Activated naive CD4-positive, alpha-beta T cell treated with anti-CD3 and anti-CD28 coated beads, Interleukin-2, amount 10 ng/mL, durations not matched to agents 7 days and 5 days (primary cell): ENCODE results near the gene JTB.
"Not testable (repeated sequence)": the region's sequence is repeated elsewhere in the genome, so short reads cannot be mapped to it uniquely, and the experiment has no call there.

ENCODE experiments used
- CTCF ChIA-PET: fragments of 350-600 bp; sonication (Branson Sonifier 250); formaldehyde crosslinking; loops from one replicate; lab custom pipeline; 2021; ENCODE audit warnings: antibody characterized with exemption; lab: Charles Lee
- DNase-seq: peaks from one replicate; pipeline ENCODE4 v3.0.0-alpha.2; 2020
- H3K27ac Mint-ChIP-seq: one replicate; pipeline ENCODE4 v1.8.0; 2021; ENCODE audit warnings: mild to moderate bottlenecking, moderate library complexity, mixed read lengths
- H3K27me3 Mint-ChIP-seq: one replicate; pipeline ENCODE4 v1.8.0; 2021; ENCODE audit warnings: mild to moderate bottlenecking, mixed read lengths
- H3K36me3 Mint-ChIP-seq: one replicate; pipeline ENCODE4 v1.8.0; 2021; ENCODE audit warnings: mixed read lengths
- H3K4me1 Mint-ChIP-seq: one replicate; pipeline ENCODE4 v1.8.0; 2021; ENCODE audit warnings: mixed read lengths
- H3K4me3 Mint-ChIP-seq: one replicate; pipeline ENCODE4 v1.8.0; 2021; ENCODE audit warnings: mild to moderate bottlenecking, moderate library complexity, mixed read lengths
- H3K9me3 Mint-ChIP-seq: one replicate; pipeline ENCODE4 v1.8.0; 2021; ENCODE audit warnings: mixed read lengths

The JTB gene

DNA sequence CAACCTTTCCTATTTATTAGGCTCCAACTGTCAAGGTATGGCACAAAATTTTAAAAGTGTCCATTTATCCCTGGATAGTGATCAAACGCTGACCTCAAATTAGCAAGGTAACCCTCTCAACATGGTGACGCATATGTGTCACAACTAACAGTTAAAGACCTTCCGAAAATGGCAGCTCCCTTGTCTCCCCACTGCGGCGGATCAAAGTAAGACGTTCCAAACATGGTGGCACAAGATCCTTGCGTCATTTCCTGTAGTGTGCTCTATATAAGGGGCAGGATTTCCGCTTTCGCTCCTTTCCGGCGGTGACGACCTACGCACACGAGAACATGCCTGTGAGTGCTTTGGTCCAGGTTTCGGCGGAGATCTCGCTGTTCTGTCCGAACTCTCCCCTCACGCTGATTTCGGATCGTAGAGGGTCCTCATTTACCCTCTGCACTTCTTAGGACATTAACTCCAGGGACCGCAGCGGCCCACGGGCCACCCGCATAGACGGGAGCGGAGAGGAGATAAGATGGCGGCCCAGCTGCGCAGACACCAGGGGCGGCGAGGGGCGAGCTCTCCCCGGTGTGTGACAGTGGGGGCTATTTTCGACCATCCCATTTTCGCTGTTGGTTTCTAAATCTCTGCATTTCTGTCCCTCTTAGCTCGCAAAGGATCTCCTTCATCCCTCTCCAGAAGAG, 13.1 kb upstream of the JTB start, which contains the start of gene RPS27:
TSS of gene RPS27 (plus strand) at position 295 of the 683 bp plus-strand sequence. CDS start at position 330, 35 bp downstream.
- peak within 1 kb of the TSS; percentile 93 for H3K4me3 Mint-ChIP-seq
- H3K9me3 Mint-ChIP-seq, result no peaks in the 10 kb centered on the region
- H3K36me3 Mint-ChIP-seq, result peaks cover 30% of the 10 kb centered on the region
- DNase-seq, result peak; percentile 92
- CTCF ChIA-PET, result interaction anchor here (1.3 to 1.6 kb wide), 3 partner anchors 44 to 313 kb away, joined by 3 to 5 read pairs (median 4); partner anchors contain the start of gene DENND4B
- H3K27ac Mint-ChIP-seq, result peak within 1 kb of the TSS; percentile 97
- H3K4me1 Mint-ChIP-seq, result peaks cover 42% of the 10 kb centered on the region
- H3K27me3 Mint-ChIP-seq, result peaks cover 4% of the 10 kb centered on the region

DNA sequence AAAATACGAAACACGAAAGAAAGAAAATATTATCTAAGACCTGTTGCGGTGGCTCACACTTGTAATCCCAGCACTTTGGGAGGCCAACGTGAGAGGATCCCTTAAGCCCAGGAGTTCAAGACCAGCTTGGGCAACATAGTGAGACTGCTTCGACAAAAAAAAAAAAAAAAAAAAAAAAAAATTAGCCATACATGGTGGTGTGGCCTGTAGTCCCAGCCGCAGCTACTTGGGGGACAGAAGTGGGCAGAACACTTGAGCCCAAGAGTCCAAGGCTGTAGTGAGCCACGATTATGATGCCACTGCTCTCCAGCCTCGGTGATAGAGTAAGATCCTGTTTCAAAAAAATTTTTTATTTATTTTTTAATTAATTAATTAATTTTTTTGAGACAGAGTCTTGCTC, 10.1 kb upstream of the JTB start:
- no peak overlapping the region for H3K4me3 Mint-ChIP-seq
- peaks cover 44% of the 10 kb centered on the region for H3K4me1 Mint-ChIP-seq
- peaks cover 18% of the 10 kb centered on the region for H3K27me3 Mint-ChIP-seq
- no peaks in the 10 kb centered on the region for H3K9me3 Mint-ChIP-seq
- peaks cover 18% of the 10 kb centered on the region for H3K36me3 Mint-ChIP-seq
- no peak for DNase-seq
- CTCF ChIA-PET, result interaction anchor here (0.6 to 4.7 kb wide), 24 partner anchors 10 to 482 kb away, joined by 3 to 54 read pairs (median 6); partner anchors contain the start of genes CREB3L4, CRTC2, JTB and SLC27A3
- H3K27ac Mint-ChIP-seq, result peak overlapping the region; percentile 89

DNA sequence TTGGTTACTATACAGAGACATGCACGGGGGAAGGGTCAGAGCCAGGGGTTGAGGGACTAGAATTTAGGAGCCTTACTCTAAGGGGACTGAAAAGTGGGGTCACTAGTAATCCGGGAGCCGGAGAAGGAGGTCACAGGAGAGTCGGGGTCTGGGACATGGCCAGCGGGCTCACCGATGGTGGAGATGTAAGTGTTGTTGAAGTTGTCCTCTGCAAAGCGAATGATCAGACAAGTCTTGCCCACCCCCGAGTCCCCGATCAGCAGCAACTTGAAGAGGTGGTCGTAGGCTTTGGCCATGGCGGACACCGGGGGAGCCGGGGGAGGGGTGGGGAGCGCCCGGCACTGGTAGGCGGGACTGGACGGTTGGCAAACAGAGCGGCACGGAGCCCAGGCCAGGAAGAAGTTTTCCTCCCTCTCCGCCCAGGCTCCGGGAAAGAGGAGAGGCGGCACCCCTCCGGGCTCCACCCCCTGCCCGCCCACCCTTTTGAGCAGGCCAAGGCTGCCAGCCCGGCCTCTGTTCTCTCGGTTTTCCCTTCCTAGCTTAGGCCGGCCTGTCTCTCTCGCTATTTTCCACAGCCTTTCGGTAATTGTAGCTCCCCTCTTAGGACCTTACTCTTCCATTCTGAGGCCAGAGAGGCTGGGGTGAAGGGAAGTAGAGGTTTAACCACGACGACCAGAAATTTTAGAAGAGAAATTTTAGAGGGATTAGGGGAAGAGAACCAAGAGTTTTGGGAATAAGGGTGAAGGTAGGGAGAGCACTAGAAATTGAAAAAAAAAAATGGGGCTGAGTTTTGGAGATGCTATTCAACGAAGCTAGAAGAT, 8.7 kb upstream of the JTB start, which contains the start of gene RAB13:
TSS of gene RAB13 (minus strand) at position 399 of the 821 bp plus-strand sequence. CDS start at position 296, 103 bp downstream.
- Mint-ChIP-seq H3K4me3 (peak within 1 kb of the TSS; percentile 39), H3K27ac (peak within 1 kb of the TSS; percentile 89), H3K9me3 (no peaks in the 10 kb centered on the region), H3K27me3 (peaks cover 22% of the 10 kb centered on the region), H3K36me3 (peaks cover 7% of the 10 kb centered on the region), H3K4me1 (peaks cover 31% of the 10 kb centered on the region)
- DNase-seq, result no peak
- CTCF ChIA-PET, result interaction anchor here (0.7 to 4.7 kb wide), 34 partner anchors 8 to 476 kb away, joined by 3 to 54 read pairs (median 6); partner anchors contain the start of genes CREB3L4, CRTC2, DENND4B and GATAD2B

DNA sequence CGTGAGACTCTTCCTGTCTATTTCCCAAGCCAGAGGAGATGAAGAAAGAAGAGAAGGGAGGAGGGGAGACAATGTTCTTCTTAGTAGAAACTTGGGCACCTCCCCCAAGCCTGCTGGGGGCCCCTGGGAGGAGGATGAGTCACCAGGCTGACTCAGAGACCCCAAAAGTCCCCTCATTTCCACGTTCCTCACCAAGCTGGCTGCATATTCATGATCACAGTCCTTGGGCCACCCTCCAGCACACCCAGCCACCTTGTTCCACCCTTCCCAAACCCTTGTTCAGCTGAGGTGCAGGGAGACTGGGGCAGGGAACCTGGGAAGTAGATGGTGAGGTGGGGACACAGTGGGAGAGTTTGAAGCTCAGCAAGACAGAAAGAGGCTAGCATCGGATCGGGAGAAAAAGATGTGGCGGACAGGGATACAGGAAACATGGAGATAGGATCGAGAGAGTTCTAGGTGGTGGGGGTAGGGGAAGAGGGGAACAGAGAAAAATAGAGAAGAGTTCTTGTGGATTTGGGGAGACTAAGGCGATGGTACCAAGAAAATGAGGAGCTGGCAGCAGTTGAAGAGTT, 8.0 kb upstream of the JTB start:
- CTCF ChIA-PET, result interaction anchor here (0.8 to 4.7 kb wide), 19 partner anchors 8 to 323 kb away, joined by 3 to 54 read pairs (median 6); partner anchors contain the start of genes CREB3L4, CRTC2, DENND4B and JTB
- H3K4me1 Mint-ChIP-seq, result peaks cover 29% of the 10 kb centered on the region
- DNase-seq, result no peak

DNA sequence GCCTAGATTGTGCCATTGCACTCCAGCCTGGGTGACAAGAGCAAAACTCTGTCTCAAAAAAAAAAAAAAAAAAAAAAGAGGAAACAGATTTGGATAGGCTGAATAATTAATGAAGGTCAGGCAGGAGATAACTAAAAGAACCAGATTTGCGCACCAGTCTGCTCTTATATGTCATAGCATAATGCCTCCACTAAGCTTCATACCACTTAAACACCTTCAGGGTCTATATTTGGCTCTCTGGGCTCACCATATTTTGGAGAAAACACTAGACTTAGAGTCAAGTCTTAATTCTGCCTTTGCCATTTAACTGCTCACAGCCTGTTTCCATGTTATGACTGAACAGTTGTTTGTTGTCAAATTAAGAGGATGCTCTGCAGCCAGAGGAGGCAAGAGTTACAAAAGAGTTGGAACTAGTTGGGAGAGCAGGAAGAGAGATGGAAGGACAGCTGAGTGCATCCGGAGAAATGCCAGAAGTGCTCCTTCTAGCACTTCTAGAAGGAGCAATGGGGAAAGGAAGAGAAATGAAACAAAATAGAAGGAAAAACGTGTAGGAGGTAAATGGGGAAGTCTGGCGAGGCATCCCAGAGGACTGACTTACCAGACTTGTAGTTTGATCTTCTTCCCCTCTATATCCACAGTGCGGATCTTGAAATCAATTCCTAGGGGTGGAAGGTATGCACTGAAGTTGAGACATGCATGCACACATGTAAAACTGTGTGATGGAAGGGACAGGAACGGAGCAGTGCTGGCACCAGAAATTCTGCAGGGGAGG, 6.8 kb upstream of the JTB start:
- H3K27me3 Mint-ChIP-seq, result peaks cover 22% of the 10 kb centered on the region
- no peak overlapping the region for H3K27ac Mint-ChIP-seq
- no peaks in the 10 kb centered on the region for H3K9me3 Mint-ChIP-seq
- no peak overlapping the region for H3K4me3 Mint-ChIP-seq
- no peak for DNase-seq
- H3K36me3 Mint-ChIP-seq, result no peaks in the 10 kb centered on the region
- CTCF ChIA-PET, result interaction anchor here (0.8 to 4.7 kb wide), 6 partner anchors 17 to 194 kb away, joined by 3 to 54 read pairs (median 7); partner anchors contain the start of genes CREB3L4 and SLC39A1
- H3K4me1 Mint-ChIP-seq, result peaks cover 23% of the 10 kb centered on the region

More for the DNA sequence above, 8.0 kb upstream of the JTB start:
- Mint-ChIP-seq H3K4me3 (no peak overlapping the region), H3K27ac (peak overlapping the region; percentile 50), H3K27me3 (peaks cover 22% of the 10 kb centered on the region), H3K36me3 (no peaks in the 10 kb centered on the region), H3K9me3 (no peaks in the 10 kb centered on the region)

DNA sequence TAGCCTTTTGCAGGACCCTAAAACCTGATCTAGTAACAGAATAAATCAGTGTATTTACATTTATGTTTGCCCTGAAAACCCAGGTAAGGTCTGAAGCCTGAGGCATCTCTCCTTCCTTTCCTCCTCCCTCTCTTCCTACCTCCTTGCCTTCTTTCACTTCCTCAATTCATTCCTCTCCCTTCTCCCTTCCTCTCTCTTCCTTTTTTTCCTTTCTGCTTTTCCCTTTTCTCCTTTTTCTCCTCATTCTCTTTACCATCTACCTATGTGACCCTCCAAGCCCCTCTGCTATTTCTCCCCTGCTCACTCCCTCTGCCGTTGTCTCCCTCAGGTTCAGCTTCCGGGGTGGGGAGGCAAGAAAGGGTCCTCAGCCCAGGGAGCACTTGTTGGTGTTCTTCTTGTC, 4.3 kb upstream of the JTB start:
- H3K27ac Mint-ChIP-seq, H3K36me3 Mint-ChIP-seq, H3K4me3 Mint-ChIP-seq, CTCF ChIA-PET, DNase-seq, H3K9me3 Mint-ChIP-seq: not testable (repeated sequence)
- Mint-ChIP-seq H3K4me1 (peaks cover 30% of the 10 kb centered on the region), H3K27me3 (peaks cover 22% of the 10 kb centered on the region)

DNA sequence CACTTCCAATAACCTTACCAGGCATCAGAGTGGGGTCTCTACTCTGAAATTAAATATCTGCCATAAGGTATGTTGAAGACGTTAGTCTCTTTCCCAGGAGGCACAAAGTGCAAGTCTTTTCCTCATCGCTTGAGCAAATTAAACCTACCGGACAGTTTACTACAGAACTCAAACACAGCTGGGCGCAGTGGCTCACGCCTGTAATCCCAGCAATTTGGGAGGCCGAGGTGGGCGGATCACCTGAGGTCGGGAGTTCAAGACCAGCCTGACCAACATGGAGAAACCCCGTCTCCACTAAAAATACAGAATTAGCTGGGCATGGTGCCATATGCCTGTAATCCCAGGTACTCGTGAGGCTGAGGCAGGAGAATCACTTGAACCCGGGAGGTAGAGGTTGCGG, 1.6 kb upstream of the JTB start:
- Mint-ChIP-seq H3K4me1 (peaks cover 37% of the 10 kb centered on the region), H3K27ac (peak overlapping the region; percentile 69), H3K36me3 (peaks cover 26% of the 10 kb centered on the region), H3K4me3 (peak overlapping the region; percentile 89)
- not testable (repeated sequence) for H3K27me3 Mint-ChIP-seq, H3K9me3 Mint-ChIP-seq, DNase-seq
- CTCF ChIA-PET, result interaction anchor here (1.5 to 1.9 kb wide), 2 partner anchors 13 to 32 kb away, joined by 3 to 7 read pairs; partner anchors contain the start of gene DENND4B

DNA sequence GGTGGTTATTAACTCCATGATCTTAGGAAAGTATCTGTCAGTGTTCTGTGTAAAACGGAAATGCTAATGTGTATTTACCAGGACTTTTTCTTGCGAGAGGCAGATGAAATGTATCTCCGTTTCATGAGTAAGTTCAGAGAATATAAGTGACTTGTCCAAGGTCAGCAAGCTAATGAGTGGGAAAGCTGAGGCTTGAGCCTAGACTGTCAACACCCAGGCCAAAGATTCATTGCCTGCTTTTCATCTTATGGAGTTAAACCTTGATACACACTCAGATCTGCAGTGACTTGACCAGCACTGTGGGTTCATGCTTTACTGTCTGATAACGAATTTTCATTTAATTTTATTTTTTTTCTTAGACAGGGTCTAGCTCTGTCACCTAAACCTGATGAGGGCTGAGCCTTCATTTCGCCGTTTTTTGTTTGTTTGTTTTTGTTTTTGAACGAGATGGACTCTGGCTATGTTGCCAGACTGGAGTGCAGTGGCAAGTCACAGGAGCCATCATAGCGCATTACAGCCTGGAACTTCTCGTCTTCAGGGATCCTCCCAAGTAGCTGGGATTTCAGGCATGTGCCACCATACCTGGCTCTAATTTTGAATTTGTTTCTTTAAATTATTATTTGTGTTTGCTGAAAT, 918 bp upstream of the JTB start:
- no peaks in the 10 kb centered on the region for H3K9me3 Mint-ChIP-seq
- CTCF ChIA-PET, result interaction anchor here (0.7 to 2.2 kb wide), 7 partner anchors 8 to 181 kb away, joined by 3 to 22 read pairs (median 7); partner anchors contain the start of genes CREB3L4, DENND4B and RAB13
- peaks cover 30% of the 10 kb centered on the region for H3K36me3 Mint-ChIP-seq

DNA sequence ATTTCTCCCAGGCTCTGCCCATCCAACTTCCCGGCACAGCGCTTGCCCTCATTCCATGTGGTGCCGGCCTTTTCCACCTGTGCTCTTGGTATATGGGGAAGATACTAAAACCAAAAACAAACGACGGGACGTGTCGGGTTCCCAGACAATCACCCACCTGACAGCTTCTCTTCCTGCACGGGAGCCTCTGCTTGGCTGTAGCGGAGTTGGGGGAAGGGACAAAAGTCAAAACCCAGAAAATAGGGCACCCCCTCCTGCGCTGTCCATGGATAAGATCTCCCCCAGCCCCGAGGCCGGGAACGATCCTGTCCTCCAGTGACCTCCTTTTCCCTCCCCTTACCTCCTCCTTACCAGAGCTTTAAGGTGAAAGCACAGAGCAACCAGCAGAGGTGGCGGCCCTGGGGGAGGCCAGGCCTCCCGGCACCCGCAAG, 640 bp downstream of the JTB start:
- Mint-ChIP-seq H3K9me3 (no peaks in the 10 kb centered on the region), H3K27me3 (peaks cover 2% of the 10 kb centered on the region), H3K36me3 (peaks cover 42% of the 10 kb centered on the region), H3K4me3 (peak overlapping the region; percentile 89), H3K27ac (peak overlapping the region; percentile 92), H3K4me1 (peaks cover 56% of the 10 kb centered on the region)
- DNase-seq, result no peak
- CTCF ChIA-PET, result interaction anchor here (1.1 to 3.1 kb wide), 7 partner anchors 9 to 180 kb away, joined by 3 to 22 read pairs (median 8); partner anchors contain the start of genes CREB3L4 and RAB13

More for the DNA sequence above, 918 bp upstream of the JTB start:
- peak overlapping the region; percentile 89 for H3K4me3 Mint-ChIP-seq
- peaks cover 42% of the 10 kb centered on the region for H3K4me1 Mint-ChIP-seq
- peak overlapping the region; percentile 84 for H3K27ac Mint-ChIP-seq
- no peak for DNase-seq
- H3K27me3 Mint-ChIP-seq, result peaks cover 4% of the 10 kb centered on the region

DNA sequence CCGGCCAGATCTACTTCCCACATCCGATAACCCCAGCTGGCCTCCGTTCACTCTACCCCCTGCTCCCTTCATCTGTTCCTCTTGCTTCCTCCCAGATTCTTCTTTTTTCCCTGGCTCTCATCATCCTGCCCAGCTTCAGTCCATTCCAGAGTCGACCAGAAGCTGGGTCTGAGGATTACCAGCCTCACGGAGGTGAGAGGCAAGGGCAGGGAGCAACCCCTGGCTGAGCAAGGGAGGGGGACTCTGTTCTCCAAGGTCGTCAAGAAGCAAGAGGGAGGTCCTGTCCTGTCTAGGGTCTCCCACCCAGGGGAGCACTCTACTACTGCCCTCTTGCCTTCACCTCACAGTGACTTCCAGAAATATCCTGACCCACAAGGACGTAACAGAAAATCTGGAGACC, 3.9 kb downstream of the JTB start:
- CTCF ChIA-PET, result interaction anchor here (1.3 to 3.1 kb wide), 2 partner anchors 13 kb away, joined by 3 to 18 read pairs; partner anchors contain the start of gene RAB13
- no peak overlapping the region for H3K27ac Mint-ChIP-seq

DNA sequence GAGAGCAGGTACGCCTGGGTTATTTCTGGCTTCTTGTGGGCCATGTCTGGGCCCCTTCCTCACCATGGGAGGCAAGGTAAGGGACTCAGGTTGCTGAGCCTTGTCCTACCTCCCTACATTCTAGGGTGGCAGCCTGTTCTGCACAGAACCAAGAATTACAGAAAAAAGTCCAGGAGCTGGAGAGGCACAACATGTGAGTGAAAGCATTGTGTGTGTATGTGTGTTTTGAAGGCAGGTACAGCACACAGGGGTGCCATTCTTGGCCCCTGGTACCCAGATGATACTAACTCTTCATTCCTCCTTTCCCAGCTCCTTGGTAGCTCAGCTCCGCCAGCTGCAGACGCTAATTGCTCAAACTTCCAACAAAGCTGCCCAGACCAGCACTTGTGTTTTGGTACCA, 4.4 kb downstream of the JTB start:
- H3K4me1 Mint-ChIP-seq, result peaks cover 64% of the 10 kb centered on the region
- H3K36me3 Mint-ChIP-seq, result peaks cover 42% of the 10 kb centered on the region
- no peak overlapping the region for H3K27ac Mint-ChIP-seq

More for the DNA sequence above, 3.9 kb downstream of the JTB start:
- no peaks in the 10 kb centered on the region for H3K9me3 Mint-ChIP-seq
- H3K36me3 Mint-ChIP-seq, result peaks cover 42% of the 10 kb centered on the region
- no peak overlapping the region for H3K4me3 Mint-ChIP-seq
- peaks cover 64% of the 10 kb centered on the region for H3K4me1 Mint-ChIP-seq
- H3K27me3 Mint-ChIP-seq, result no peaks in the 10 kb centered on the region
- DNase-seq, result no peak

DNA sequence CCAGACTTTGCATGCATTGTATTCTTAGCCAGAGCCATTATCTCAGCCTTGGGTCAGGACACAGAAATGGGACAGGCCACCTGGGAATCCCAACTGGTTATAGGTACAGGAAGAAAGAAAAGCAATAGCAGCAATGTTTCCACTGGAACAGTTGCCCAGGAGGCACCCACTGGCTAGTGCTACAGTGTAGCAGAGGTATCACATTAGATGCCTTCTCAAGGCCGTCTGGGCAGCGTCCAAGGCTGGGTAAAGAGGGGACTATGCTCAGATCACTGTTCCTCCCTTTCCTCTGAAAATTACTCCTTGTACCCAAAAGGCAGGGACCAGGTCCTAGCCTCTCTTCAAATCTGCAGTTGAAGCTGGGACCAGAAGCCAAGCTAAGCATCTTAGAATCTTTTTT, 7.1 kb downstream of the JTB start:
- no peak overlapping the region for H3K27ac Mint-ChIP-seq
- no peak for DNase-seq
- H3K27me3 Mint-ChIP-seq, result no peaks in the 10 kb centered on the region
- H3K4me1 Mint-ChIP-seq, result peaks cover 68% of the 10 kb centered on the region
- CTCF ChIA-PET, result no interaction called here
- no peak overlapping the region for H3K4me3 Mint-ChIP-seq
- H3K36me3 Mint-ChIP-seq, result peaks cover 34% of the 10 kb centered on the region
- H3K9me3 Mint-ChIP-seq, result no peaks in the 10 kb centered on the region

More for the DNA sequence above, 4.4 kb downstream of the JTB start:
- H3K27me3 Mint-ChIP-seq, result no peaks in the 10 kb centered on the region
- no peak overlapping the region for H3K4me3 Mint-ChIP-seq
- CTCF ChIA-PET, result interaction anchor here (1.2 to 1.3 kb wide), 2 partner anchors 11 to 14 kb away, joined by 3 read pairs; partner anchors contain the start of gene RAB13
- DNase-seq, result no peak
- H3K9me3 Mint-ChIP-seq, result no peaks in the 10 kb centered on the region
